Stimulated activated CD4-positive, alpha-beta T cell treated with anti-CD3 and anti-CD28 coated beads, Interleukin-2, amount 100 ng/mL, for 4 hours (primary cell): ENCODE data around the gene MIEN1.
"Not testable (repeated sequence)": the region's sequence is repeated elsewhere in the genome, so short reads cannot be mapped to it uniquely, and the experiment has no call there.

Source experiments
- DNase-seq: peaks from one replicate; pipeline ENCODE4 v3.0.0-alpha.2; 2020; ENCODE audit warnings: low read depth

Gene MIEN1

GRCh38 chr17:39716073-39716818 lies 14.1 kb downstream of the MIEN1 start:
- DNase-seq: no peak

- DNase-seq: no peak
Measured at GRCh38 chr17:39715375-39716072, 14.8 kb downstream of the MIEN1 start.

- DNase-seq: no peak
Measured at GRCh38 chr17:39714234-39714633, 16.1 kb downstream of the MIEN1 start.

DNA sequence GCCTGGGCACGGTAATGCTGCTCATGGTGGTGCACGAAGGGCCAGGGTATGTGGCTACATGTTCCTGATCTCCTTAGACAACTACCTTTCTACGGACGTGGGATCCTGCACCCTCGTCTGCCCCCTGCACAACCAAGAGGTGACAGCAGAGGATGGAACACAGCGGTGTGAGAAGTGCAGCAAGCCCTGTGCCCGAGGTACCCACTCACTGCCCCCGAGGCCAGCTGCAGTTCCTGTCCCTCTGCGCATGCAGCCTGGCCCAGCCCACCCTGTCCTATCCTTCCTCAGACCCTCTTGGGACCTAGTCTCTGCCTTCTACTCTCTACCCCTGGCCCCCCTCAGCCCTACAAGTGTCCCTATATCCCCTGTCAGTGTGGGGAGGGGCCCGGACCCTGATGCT lies 18.5 kb downstream of the MIEN1 start:
- no peak for DNase-seq

DNA sequence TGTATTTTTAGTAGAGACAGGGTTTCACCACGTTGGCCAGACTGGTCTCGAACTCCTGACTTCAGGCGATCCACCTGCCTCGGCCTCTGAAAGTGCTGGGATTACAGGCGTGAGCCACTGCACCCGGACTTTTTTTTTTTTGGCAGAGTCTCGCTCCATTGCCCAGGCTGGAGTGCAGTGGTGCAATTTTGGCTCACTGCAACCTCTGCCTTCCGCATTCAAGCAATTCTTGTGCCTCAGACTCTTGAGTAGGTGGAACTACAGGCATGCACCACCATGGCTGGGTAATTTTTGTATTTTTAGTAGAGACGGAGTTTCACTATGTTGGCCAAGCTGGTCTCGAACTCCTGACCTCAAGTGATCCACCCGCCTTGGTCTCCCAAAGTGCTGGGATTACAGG lies 19.3 kb downstream of the MIEN1 start:
- not testable (repeated sequence) for DNase-seq

- DNase-seq: no peak
Measured at GRCh38 chr17:39709998-39710964, 20.1 kb downstream of the MIEN1 start.

GRCh38 chr17:39709319-39709997 lies 20.9 kb downstream of the MIEN1 start:
- no peak for DNase-seq

- DNase-seq: no peak
Measured at GRCh38 chr17:39706921-39707337, 23.4 kb downstream of the MIEN1 start.

GRCh38 chr17:39706383-39706782 lies 23.9 kb downstream of the MIEN1 start:
- no peak for DNase-seq

DNA sequence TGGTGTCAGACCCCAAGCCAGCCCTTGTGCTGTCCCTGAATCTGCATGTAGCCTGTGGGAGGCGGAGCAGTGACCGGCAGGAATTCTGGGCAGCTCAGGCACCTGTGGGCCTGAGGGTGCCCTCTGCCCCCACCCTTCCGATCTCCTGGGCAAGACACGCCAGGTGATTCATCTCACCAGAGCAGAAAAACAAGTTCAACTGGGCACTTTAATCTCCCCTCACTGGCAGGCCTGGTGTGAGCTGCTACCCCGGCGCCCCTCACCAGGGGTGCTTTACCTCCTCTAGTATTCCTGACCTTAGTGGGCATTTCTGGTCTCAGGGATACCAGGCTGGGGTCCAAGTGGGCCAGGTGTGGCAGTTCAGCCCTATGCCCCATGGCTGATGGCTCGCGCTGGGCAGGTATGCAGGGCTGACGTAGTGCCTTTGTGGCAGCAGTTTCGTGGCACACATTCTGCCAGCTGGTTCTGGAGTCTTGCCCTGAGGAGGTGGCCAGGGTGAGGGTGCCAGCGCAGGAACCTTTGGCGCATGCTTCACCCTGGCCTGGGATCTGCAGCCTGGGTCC lies 24.5 kb downstream of the MIEN1 start:
- DNase-seq: no peak

DNA sequence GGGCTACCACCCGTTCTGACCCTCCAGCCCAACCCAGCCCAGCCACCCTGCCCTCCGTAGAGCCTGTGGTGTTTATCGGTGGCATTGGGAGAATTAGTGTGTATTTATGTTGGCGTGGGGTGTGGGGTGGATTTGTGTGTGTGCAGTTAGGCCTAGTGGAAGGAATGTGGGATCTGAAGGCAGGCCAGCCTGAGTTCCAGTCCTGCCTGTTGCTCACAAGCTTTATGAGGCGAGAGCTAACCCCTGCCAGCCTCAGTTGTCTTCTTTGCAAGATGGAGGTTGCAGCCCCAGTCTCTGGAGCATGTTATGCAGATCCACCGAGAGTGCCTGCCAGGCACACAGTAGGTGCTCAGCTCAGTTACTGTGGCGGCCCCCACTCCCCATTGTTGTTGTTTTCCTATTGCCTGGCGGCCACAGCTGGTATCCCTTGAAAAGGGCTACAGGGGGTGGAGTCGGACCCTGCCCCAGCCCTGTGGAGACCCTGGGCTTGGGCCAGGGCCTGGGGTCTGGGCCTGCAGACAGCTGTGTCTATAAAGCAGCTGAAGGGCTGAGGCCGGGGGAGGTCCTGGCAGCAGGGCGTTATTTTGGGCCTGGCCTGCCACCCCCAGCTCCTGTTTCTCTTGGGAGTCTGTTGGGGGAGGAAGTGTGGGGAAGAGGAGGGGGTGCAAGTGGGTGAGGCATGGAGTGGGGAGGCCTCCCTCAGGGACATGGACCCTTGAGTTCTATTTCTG lies 25.3 kb downstream of the MIEN1 start:
- DNase-seq: no peak

GRCh38 chr17:39703913-39704312 lies 26.4 kb downstream of the MIEN1 start:
- DNase-seq: no peak

DNA sequence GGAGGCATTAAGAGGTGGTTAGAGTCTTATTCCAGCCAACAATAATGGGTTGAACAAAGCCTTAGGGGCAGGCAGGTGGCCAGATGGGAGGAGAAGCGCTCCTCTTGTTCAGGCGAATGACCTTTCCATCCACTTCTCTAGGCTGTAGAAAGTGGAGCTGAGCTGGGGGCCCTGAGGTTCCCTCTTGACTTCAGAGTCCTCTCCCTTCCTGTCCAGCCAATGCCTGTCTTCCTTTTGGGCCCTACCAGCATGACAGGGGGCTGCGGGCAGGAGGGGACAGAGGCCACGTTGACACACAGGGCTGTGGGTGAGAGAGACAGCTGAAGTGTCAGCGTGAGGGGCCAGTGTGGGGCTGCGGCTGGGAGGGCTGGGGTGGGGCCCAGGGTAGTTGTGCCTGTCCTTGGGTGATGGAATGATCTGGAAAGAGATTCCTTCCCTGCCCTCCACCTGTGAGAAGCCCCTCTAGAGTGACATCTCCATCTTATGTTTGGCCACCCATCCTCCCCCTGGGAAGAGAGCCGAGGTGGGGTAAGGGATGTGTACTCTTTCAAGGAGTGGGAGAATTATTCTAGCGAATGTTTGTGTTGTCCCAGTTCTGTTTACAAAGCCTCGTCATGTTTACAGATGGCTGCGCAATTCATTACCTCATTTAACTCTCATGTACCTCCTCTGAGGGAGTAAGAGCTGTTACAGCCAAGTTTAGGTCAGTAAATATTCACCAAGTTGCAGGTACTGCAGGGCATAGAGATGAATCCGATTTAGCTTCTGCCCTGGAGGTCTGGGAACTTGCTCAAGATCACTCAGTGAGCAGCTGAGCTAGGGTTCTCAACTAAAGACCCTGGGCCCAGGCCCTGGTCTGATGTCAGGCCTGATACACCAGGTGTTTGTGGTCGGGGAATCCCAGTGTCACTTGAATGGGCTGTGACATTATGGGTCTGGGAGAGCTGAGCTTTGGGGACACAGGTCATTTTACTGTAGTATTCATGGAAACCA lies 27.1 kb downstream of the MIEN1 start:
- no peak for DNase-seq

DNA sequence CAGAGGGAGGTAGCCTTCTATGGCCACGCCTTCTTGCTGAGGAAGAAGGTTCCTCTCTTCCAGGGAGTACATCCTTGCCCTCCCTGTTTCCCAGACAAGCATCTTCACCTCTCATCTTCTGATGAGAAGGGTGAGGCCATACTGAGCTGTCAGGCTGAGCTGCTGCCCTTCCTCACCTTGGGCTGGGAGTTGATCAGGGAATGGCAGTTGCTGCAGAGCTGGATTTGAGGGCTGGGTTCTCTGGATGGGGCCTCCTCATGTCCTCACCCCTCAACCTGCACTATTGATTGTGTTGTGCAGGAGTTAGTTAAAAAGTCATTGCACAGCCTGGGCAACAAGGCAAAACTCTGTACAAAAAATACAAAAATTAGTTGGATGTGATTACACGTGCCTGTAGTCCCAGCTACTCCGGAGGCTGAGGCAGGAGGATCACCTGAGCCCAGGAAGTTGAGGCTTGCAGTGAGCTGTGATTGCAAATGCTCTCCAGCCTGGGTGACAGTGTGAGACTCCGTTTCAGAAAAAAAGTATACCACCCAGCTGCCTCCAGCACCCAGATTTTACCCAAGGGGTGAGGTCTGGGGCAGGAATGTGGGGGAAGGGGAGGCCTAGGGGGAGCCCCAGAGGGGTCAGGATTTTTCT lies 28.4 kb downstream of the MIEN1 start:
- DNase-seq: no peak

DNA sequence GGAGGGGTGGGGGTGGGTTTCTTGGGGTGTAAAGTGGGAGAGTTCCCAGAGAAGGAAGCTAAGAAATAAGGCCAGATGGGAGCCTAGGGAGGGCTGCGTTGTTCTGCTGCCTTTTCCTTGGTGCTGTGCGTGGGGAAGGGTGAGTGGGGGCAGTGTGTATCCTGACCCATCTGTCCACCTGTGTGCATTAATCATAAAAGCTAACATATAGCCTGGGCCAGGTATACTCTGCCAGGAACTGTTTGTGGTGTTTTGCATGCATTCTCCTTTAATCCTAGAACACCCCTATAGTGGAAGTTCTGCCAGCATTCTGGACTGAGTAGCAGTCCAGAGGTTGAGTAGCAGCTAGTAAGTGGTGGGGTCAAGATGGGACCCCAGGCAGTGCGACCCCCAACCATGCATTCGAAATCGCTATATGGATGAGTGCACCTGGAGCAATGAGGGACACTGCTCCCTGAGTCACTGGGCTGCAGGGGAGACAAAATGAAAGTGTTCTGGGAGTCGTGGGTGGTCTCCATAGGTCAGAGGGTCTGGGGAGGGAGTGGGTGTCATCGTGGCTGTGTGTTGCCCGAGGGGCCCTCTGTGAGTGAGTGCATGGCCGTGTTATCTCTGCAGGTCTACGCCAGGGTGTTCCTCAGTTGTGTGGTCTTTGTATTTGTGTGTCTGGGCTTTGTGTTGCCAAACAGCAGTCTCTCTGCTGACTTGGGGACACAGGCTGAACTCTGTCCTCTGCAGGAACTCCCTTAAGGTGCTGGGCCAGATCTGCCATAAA lies 29.1 kb downstream of the MIEN1 start:
- DNase-seq: no peak

DNA sequence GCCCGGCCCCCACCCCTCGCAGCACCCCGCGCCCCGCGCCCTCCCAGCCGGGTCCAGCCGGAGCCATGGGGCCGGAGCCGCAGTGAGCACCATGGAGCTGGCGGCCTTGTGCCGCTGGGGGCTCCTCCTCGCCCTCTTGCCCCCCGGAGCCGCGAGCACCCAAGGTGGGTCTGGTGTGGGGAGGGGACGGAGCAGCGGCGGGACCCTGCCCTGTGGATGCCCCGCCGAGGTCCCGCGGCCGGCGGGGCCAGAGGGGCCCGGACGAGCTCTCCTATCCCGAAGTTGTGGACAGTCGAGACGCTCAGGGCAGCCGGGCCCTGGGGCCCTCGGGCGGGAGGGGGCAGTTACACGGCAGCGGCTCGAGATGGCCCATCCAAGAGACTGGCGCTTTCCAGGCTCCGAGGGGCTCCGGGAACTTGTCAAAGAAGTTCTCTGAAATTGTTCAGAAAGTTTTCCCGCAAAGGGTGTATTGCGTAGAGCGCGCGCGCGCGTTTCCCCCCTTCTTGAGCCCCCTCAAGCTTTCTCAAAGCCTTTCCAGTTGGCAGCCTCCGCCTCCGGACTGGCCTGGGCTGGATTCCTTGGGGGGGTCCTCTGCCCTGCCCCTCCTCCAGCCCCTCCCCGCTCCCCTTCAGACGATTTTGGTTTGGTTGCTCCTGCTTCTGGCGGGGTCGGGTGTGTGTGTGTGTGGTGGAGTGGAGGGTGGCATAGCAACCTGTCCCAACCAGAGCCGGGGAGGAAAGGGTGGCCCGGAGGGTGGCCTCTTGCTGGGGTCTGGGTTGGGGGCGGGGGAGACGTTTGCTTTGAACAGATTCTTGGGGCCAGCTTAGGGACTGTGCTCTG lies 30.0 kb downstream of the MIEN1 start:
- DNase-seq: no peak

DNA sequence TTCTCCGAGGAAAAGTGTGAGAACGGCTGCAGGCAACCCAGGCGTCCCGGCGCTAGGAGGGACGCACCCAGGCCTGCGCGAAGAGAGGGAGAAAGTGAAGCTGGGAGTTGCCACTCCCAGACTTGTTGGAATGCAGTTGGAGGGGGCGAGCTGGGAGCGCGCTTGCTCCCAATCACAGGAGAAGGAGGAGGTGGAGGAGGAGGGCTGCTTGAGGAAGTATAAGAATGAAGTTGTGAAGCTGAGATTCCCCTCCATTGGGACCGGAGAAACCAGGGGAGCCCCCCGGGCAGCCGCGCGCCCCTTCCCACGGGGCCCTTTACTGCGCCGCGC lies 30.5 kb downstream of the MIEN1 start, which contains the start of gene ERBB2:
TSS of gene ERBB2 (plus strand) at position 247 of the 330 bp plus-strand sequence. CDS start 175 bp downstream, outside the sequence.
- DNase-seq: no peak
